Right kidney (tissue), 1 donor: Measurements from ENCODE around the gene BCL7A.
"Not testable (repeated sequence)": the region's sequence is repeated elsewhere in the genome, so short reads cannot be mapped to it uniquely, and the experiment has no call there.

Source experiments
- DNase-seq: peaks from one replicate; pipeline ENCODE4 v3.0.0-alpha.2; 2016

The BCL7A gene

DNA sequence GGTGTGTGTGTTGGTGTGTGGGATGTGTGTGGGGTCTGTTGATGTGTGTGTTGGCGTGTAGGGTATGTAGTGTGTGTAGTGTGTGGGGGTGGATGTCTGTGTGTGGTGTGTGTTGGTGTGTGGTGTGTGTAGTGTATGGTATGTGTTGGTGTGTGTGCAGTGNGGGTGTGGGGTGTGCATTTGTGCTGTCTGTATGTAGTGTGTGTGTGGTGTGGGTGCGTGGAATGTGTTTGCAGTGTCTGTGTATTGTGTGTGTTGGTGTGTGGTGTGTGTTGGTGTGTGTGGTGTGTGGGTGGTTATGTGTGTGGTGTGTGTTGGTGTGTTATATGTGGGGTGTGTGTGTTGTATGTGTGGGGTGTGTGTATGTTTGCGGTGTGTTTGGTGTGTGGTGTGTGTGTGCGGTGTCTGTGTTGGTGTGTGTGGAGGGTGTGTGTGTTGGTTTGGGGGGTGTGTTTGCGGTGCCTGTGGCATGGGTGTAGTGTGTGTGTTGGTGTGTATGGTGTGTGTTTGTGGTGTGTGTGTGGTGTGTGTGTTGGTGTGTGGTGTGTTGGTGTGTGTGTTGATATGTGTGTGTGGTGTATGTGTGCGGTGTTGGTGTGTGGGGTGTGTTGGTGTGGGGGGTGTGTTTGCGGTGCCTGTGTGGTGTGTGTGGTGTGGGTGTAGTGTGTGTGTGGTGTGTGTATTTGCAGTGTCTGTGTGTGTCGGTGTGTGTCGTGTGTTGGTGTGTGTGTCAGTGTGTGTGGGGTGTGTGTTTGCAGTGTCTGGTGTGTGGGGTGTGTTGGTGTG lies 71.6 kb downstream of the BCL7A start:
- no peak for DNase-seq

DNA sequence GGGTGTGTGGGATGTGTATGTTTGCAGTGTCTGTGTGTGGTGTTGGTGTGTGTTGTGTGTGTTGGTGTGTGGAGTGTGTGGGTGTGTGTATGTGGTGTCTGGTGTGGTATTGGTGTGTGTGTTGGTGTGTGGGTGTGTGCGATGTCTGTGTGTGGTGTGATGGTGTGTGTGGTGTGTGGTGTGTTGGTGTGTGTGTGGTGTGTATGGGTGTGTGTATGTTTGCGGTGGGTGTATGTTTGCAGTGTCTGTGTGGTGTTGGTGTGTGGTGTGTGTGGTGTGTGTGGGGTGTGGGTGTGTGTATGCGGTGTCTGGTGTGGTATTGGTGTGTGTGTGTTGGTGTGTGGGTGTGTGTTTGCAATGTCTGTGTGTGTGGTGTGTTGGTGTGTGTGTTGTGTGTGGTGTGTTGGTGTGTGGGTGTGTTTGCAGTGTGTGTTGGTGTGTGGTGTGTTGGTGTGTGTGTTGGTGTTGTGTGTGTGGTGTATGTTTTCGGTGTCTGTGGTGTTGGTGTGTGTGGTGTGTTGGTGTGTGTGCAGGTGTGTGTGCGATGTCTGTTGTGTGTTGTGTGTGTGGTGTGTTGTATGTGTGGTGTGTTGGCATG lies 72.6 kb downstream of the BCL7A start:
- DNase-seq = no peak

DNA sequence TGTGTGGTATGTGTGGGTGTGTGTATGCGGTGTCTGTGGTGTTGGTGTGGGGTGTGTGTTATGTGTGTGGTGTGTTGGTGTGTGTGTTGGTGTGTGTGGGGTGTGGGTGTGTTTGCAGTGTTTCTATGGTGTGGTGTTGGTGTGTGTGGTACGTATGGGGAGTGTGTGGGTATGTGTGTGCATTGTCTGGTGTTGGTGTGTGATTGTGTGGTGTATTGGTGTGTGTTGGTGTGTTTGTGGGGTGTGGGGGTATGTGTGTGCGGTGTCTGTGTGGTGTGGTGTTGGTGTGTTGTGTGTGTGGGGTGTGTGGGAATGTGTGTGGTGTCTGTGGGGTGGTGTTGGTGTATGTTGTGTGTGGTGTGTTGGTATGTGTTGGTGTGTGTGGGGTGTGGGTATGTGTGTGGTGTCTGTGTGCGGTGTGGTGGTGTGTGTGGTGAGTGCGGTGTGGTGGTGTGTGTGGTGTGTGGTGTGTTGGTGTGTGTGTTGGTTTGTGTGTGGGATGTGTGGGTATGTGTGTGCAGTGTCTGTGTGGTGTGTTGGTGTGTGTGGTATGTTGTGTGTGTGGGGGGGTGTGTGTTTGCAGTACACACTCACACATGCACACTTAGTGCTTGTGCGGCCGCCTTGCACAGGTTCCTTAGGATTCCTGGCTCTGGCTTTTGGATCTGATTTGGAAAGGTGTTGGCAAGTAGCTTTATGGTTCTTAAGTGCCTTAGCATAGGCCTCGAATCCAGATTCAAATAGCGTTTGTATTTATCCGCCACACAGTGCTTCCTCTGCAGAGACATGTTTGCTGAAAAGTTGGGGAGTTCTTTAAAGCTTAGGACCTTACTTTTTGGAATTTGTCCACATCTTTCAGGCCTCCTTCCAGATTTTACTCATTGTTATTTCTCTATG lies 73.3 kb downstream of the BCL7A start:
- DNase-seq = no peak

DNA sequence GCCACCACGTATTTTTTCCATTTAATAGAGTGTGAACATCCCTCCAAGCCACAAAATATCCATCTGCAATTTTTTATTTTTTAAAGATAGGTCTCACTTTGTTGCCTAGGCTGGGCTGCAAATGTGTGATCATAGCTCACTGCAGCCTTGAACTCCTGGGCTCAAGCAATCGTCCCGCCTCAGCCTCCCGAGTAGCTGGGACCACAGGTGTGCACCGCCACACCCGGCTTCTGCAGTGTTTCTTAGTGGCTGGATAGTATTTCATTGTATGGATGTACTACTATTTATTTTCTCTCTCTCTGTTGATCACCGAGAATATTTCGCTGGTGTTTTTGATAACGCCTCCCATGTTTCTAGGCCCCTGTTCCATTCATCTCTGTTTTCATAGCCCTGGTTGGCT lies 74.3 kb downstream of the BCL7A start:
- no peak for DNase-seq

DNA sequence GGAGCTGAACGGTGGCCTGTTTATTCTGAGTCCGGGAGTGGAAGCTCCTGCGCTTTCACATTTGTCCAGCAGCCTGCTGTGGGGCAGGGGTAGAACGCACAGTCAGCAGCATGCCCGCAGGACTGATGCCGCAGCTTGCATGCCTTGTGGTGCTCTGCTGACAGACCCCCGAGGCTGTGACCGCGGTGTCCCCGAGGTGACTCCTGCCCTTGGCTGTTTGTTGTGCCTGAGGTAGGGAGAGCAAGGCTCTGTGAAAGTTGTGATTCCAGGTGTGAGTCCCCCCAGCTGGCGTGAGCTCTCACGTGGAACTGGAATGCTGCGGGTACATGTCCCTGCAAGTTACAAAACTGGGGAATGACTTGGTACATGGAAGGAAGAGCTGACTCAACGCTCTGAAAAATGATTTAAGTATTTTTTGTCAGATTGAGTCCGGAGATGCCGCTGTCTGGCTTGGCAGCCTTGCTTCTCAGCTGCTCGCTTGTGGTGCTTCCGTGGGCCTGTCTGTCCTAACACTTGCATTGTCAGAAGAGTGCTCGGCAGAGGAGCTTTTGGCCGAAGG lies 75.0 kb downstream of the BCL7A start:
- DNase-seq = peak; percentile 43

DNA sequence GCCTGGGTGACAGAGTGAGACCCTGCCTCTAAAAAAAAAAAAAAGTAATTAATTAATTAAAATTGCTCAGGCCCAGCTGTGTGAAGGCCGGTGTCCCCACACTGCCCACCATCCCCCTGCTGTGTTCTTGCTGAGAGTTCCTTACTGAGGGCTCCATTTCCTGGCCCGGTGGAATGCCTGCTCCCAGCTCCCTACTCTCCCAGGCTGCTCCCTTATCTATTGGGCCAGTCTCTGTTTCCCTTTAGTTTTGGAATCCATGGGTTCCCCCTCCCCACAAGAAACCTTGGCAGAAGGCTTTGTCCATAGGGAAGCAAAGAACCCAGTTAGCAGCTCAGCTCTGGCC lies 75.9 kb downstream of the BCL7A start:
- no peak for DNase-seq

DNA sequence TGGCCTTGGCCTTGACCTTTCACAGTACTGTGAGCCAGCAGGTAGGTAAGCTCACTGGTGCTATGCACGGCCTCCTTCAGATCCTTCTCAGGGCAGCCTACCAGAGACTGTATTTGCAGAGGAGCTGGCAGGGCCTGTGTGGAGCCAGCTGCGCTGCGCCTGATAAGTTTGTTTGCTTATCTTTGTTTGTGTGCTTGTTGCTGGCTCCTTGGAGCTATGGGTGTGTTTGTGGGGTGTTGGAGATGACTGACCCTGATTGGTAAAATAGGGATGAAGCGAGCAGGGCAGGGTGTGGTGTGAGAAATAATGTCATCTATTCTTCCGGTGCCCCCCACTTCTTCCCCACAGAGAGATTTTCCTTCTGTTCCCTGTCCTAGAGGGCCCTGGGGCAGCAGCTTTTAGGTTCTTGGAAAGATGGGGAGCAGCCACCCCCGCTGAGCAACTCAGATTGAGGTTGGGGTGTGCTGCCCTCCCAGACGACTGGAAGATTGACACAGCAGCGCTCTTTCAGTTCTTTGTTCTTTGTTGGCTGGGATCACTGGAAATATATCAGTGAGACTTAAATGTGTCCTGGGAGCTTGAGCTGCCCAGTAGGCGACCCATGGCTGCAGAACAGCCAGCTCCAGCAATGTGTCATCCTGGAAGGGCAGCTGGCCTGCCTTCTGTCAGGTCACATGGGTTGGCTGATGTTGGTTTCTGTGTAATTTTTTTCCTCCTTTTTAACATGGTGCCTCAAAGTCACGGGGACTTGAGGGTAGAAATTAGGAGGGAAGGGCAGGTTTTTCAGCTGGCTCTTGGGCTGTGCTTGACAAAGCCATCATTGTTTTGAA lies 76.5 kb downstream of the BCL7A start:
- peak; percentile 45 for DNase-seq

DNA sequence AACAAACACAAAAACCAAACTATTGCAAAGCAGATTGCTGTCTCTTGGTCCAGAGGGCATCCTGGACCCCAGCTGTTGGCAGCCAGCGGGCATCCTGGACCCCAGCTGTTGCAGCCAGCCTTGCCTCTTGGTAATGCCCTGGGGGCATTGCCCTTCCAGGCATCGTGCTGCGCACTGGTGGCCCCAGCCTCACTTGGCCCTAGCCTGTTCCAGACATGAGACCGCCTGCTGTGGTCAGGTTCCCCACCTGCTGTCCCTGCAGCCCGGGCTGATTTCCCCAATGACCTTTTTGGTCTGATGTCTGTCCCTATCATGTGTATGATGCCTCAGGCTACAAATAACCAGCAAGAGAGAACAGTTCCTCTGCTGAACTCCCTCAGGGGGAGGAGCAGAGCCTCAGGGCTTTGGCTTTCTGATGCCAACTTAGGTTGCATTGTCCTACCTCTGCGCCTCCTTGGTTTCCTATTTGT lies 77.6 kb downstream of the BCL7A start:
- DNase-seq = no peak

DNA sequence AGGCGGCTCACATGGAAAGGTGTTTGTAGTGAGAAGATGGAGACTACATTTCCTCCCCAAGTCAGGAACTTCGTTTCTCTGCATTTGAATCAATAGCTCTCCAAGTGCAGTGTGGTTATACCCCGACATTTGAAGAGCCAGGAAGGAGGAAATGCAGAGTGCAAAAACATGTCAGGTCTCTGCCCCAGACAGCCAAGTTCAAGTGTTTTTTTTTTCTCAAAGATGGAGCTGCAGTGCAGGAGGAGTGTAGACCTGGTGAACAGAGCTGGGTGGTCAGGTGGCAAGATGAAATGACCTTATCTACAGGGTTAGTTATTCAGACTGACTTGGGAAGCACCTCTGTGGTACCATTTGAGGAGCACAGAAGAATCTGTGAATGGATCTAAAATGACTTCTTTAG lies 78.2 kb downstream of the BCL7A start:
- DNase-seq = no peak

DNA sequence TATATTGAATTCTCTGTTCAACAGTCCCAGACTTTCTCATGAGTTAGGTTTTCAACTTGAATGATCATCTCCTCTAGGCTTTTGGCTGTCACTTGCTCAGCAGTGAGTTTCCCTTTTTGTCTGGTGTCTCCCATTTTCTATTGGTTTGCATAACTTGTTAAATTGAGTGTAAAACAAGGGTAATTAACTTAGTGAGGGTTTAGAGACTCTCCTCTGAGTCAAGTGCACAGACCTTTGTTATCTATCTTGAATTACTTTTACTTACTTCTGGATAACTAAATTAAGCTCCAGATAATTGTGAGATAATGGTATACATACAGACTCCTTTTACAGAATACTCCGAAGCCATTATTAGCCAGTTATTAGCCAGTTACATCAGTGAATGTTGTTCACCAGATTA lies 78.9 kb downstream of the BCL7A start:
- no peak for DNase-seq

DNA sequence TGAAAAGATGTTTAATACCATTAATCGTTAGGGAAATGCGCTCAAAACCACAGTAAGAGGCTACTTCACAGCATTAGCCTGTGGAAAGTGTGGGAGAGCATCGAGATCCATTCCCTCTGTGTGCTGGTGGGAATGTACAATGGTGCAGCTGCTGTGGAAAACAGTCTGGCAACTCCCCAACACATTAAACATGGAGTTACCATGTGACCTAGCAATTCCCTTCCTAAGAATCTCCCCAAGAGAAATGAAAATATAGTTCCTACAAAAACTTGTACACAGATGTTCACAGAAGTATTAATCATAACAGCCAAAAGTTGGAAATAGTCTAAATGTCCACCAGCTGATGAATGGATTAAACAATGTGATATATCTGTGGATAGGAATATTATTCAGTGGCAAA lies 80.6 kb downstream of the BCL7A start:
- DNase-seq = no peak

DNA sequence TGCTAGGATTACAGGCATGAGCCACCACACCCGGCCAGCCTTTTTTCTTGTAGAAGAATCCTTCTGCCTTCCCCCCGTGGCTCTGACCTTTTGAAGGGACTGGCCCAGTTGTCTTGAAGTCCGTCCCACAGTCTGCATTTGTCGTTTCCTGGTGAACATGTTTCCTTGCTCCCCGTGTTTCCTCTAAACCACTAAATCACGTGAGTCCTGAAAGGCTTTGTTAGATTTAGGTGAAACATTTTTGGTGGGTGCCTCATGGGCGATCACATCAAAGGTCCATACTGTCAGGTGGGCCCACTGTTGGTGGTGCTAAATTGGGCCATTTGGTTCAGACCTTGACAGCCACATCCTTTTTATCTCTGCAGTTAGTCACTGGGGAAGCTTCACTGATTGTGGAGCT lies 83.2 kb downstream of the BCL7A start:
- no peak for DNase-seq

DNA sequence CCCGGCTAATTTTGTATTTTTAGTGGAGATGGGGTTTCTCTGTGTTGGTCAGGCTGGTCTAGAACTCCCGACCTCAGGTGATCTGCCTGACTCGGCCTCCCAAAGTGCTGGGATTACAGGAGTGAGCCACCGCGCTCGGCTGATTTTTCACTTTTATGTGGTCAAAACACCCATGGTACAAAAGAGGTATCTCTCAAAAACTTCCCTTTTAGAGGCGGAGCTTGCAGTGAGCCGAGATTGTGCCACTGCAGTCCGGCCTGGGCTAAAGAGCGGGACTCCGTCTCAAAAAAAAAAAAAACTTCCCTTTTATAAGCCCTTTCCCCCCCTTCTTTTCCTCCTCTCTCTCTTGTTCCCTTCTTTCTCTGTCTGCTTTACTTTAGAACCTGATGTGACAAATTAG lies 83.8 kb downstream of the BCL7A start:
- DNase-seq = not testable (repeated sequence)

DNA sequence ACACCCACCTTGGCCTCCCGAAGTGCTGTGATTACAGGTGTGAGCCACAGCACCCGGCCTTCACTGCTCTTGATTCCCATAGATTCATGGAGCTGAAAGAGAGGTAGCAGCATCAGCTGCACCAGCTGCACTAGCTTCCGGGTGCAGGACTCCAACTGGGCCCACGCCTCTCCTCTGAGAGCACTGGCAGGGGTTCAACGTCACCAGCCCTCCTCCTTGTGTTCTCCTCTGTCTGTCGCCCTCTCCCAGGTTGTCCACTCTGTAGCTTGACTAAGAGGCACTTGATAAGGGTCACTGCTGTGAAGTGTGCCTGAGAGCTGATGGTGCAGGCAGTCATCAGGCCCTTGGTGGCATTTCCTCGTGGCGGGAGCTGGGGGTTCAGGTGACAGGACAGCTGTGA lies 85.2 kb downstream of the BCL7A start:
- no peak for DNase-seq

DNA sequence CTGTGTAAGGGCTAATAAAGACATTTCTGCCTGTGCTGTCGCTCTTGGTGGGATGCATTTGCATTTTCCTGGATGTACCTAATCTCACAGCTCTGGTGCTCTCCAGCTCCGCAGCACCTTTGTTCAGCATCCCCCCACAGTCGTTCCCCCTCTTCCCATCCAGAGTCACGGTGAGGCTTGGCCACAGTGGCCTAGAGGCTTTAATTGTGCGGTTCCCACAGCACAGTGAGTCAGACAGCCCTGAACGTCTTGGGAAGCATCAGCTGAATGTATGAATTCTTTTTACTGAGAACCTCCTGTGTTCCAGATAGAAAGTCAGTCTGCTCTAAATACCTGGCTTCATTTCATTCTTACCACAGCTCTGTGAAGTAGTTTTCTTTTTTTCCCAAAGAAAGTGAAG lies 85.6 kb downstream of the BCL7A start:
- no peak for DNase-seq

DNA sequence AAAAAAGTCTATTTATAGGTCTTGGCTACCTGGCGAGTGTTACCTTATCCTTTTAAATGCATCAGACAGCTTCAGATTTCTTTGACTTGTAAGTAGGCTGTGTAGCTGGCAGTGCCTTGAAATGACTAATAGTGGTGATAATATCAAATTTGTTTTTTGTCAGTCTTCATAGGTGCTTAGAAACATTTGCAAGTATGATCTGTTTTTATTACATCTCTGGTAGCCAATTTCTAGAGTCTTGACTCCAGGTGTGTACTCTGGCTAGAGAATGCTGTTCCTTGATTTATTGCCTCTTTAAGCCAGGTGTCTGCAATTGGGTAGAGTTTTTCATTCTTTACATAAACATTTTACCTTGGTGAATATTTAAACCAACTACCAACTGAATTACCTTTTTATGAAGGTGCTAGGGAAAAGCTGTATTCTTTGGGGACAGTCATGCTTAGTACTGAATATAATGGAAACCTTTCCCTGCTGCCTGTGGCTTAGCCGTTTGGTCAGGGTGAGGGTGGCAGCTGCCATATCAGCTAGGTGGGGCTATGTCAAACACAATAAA lies 89.5 kb downstream of the BCL7A start:
- no peak for DNase-seq
